ENCODE data around the gene FRMD8.

GRCh38 chr11:65411681-65412070, 25.2 kb downstream of the FRMD8 start:
- TF ChIP-seq CC2D1A (IDR thresholded peaks at IDR 0.05) (no peak), RBM22 (IDR thresholded peaks at IDR 0.05; ENCODE audit: low read depth, low read length, poor library complexity, severe bottlenecking) (no peak), MAFK (IDR thresholded peaks at IDR 0.05; ENCODE audit: low read length) (no peak), U2AF2 (optimal IDR thresholded peaks at IDR 0.05; ENCODE audit: low read depth, low read length) (no peak)
- TF ChIP-seq, protein P1, sequence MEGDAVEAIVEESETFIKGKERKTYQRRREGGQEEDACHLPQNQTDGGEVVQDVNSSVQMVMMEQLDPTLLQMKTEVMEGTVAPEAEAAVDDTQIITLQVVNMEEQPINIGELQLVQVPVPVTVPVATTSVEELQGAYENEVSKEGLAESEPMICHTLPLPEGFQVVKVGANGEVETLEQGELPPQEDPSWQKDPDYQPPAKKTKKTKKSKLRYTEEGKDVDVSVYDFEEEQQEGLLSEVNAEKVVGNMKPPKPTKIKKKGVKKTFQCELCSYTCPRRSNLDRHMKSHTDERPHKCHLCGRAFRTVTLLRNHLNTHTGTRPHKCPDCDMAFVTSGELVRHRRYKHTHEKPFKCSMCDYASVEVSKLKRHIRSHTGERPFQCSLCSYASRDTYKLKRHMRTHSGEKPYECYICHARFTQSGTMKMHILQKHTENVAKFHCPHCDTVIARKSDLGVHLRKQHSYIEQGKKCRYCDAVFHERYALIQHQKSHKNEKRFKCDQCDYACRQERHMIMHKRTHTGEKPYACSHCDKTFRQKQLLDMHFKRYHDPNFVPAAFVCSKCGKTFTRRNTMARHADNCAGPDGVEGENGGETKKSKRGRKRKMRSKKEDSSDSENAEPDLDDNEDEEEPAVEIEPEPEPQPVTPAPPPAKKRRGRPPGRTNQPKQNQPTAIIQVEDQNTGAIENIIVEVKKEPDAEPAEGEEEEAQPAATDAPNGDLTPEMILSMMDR (IDR thresholded peaks at IDR 0.05 in 2 of 3, conservative IDR thresholded peaks at IDR 0.05 in 1 of 3; ENCODE audit: insufficient read depth in 2 of 3, low read depth in 1 of 3, low read length in 3 of 3) = no peak

All from K562 (cell line).